CMK (cell line): ENCODE results near the gene TEX55.
"Not testable (repeated sequence)": the region's sequence is repeated elsewhere in the genome, so short reads cannot be mapped to it uniquely, and the experiment has no call there.

Experiments used
- DNase-seq: peaks from one replicate; pipeline ENCODE4 v3.0.0-alpha.2; 2010; ENCODE audit warnings: low read depth

The TEX55 gene

DNA sequence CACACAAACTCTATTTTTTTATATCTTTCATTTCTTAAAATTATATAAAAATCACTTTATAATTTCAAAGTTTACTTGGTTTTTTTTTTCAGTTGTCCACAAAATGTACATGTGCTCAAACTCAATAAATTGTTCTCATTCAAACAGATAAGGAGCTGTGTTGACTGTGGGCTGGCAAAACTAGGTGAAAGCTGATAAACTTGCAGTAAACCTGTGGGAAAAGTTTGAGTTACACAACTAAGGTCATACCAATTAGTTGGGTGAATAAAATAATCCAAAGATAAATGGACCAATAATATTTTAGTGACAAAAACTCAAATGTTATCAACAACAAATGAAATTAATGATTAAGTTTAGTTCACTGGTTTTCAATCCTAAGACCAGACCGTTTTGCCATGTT is 14.8 kb downstream of the TEX55 start:
- DNase-seq, result no peak

DNA sequence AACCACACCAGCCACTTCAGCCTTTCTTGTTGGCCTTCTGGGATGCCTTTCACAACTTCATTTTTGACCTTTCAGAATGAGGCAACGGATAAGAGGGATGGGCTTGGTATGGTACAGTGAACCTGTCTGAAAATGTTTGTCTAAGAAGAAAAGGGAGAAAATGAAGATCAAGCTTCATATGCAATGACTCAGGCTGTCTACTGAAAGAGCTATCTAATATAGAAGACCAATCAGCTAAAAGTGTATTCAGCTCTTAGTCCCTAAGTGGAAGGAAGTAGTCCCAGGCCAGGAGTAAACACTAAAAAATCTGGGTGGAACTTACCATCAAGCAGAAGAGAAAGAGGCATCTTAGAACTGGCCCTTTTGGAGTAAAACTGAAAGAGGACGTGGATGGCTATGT is 15.3 kb downstream of the TEX55 start:
- DNase-seq, result no peak

DNA sequence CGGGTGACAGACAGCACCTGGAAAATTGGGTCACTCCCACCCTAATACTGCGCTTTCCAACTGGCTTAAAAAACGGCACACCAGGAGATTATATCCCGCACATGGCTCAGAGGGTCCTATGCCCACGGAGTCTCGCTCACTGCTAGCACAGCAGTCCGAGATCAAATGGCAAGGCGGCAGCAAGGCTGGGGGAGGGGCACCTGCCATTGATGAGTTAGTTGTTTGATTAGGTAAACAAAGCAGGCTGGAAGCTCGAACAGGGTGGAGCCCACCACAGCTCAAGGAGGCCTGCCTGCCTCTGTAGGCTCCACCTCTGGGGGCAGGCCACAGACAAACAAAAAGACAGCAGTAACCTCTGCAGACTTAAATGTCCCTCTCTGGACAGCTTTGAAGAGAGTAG is 18.8 kb downstream of the TEX55 start:
- DNase-seq, result not testable (repeated sequence)

DNA sequence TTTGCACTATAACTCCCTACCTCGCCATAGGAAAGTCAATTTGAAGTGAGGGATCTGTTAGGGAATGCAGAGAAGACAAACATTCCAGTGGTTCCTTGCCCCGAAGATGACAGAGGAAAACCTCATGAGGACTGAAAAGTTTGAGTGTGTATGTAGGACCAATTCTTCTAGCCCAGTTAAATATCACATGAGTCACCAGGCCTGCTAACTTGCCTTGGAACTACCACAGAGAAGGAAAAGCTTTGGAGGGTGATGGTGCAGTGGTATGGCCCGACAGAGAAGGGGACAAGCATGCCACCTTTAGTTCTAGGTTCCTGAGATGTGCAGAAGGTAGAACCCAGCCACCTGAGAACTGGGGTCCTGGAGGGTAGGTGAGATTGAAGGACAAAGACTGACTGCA is 24.9 kb downstream of the TEX55 start:
- DNase-seq, result no peak

DNA sequence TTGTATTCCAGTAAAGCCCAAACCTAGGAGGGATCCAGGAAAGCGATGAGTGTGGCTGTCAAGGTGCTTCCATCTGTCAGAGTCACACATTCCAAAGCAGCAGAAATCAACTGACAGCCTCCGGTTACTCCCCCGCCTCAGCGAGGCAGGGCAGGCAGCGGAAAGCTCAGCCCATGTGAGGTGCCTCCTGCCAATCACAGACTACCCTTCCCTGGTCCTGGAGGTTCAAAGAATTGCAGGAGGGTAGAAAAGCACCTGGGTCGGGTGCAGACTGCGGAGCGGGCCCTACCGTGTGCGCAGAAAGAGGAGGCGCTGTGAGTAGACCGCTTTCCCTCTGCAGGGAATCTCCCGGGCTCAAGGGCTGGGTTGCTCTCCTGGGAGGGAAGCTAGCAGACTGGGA is 27.4 kb downstream of the TEX55 start, which contains the start of gene UPK1B:
UPK1B (plus strand) TSS at position 274 of the 400 bp plus-strand sequence. CDS start 13,144 bp downstream, outside the sequence.
- no peak for DNase-seq

DNA sequence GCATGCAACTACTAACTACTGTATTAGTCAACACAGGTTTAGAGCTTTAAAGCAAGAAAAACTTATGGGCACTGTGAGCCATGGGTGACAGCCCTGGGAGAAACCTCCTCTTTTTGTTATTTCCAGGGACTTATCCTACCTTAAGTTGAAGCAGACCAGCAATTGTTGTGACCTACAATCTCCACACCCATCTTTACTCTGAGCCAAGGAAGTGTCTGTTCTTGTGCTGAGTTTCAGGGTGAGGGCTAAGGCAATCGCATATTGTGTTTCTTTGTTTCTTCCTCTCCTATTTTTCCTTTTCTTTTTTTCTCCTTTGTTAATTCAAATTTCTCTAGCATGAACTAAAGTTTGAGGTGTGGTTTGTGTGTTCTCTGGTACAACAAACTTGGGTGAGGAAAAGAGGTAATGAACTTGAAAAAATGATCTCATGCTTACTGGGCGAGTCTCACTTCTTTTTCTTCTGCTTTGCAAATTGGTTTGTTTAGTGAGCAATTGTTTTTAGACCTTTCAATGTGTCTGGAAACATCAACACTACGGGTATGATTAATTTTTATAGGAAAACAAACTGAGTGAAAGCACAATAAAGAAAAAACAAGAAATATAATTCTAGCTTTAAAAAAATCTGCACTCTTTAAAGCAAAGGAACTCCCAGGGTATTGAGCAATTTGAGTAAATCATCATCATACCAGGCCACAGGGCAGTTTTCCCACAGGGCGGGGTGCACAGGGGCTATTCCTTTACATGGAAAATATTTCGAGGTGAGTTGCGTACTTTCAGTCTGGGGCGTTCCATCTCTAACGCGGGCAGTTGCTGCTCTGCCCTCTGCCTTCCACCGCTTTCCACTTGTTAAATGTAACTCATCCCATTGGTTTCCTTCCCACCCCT is 30.1 kb downstream of the TEX55 start:
- DNase-seq, result no peak

DNA sequence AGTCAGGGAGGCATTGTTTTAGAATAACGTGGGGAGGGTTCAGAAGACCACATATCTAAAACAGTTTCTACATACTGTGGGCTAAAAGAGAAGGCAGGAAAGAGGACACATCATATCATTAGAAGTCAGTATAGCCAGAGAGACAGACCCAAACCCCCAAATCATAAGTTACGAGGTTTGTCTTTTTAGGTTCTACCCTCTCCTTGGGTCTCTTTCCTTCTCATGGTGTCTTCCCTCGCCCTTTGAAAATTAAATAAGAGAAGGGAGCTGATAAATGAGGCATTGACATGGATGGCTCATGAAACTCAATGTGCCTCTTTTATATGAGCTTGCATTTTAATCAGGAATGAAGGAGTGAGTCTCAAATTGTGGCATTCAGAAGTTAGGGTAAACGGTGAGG is 30.8 kb downstream of the TEX55 start:
- no peak for DNase-seq

DNA sequence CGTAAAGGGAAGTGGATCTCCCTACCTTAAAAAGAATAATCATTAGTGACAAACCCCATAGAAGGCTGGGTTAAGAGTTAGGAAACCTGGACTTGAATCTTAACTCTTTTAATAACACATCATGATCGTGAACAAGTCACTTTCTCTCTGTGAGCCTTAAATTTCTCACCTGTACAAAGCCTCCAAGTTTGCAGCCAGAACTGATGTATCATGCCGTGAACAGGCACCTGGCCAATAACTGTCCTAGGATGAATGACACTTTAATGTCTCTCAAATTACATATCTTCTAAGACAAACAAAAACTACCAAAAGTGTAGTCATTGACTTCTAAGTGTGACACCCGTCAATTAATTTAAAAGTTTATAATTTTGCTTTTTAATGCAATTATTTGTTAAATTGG is 31.4 kb downstream of the TEX55 start:
- DNase-seq, result no peak

DNA sequence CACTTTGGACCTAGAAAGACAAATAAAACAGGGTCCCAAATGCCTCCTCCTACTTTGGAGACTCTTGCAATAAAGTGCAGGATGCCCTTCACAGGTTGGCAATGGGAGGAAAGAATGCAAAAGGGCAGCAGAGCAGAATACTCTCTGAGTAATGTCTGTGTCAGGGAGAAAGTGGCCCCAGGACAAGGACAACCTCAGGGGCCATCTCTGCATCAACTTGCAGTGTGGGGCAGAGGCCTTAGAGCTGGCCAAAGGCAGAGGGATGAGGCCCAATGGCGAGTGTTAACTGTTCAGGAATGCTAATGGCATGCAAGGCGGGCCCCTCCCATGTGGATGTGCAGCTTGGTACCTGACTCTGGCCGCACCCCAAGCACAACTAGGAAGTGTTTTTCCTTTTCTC is 35.8 kb downstream of the TEX55 start:
- no peak for DNase-seq

DNA sequence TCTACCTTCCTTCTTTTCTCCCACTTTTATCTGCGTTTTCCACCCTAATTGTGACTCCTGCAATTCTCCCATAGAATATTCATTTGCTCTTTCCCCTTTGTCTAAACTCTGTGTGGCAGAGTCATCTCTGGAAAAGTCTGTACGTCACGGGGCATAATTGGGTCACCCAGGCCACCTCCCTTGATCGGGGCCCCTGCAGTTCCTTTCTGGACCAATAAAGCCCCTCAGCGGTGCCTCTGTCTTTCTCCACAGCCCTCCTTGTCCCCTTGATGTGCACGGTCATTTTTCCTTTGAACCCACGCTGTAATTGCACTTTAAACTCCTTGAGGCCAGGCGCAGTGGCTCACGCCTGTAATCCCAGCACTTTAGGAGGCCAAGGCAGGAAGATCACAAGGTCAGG is 38.1 kb downstream of the TEX55 start:
- no peak for DNase-seq

DNA sequence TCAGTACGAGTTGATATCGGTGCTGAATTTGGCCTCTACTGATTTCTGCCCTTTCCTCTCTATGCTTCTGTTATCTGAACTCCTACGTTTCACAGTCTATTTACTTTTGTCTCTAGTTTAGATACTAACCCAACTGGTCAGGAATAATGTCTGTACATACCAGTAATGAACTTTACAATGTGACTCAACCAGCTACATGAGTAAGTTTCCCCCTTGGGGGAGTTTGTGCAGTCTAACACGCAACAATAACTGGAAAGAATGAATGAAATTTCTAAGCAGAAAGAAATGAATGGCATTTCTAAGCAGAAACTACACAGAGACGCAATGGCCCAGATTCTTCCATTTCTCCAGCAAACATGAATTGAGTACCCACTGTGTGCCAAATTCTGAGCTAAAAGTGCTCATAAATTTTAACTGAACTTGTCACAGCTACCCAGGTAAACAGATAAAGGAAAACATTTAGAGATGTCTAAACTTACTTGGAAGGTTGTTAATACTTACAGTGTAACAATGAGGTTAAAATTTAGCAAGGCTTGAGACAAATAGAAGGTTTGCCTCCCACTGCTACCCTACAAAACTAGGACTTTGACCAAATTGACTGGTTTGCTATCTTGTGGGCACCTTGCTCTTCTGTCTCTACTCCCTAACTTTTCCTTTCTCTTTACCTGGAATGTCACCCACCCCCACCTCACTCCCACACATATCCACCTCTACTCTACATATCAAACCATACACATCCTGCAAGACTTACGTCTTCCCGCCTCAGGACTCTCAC is 39.0 kb downstream of the TEX55 start:
- DNase-seq, result no peak

DNA sequence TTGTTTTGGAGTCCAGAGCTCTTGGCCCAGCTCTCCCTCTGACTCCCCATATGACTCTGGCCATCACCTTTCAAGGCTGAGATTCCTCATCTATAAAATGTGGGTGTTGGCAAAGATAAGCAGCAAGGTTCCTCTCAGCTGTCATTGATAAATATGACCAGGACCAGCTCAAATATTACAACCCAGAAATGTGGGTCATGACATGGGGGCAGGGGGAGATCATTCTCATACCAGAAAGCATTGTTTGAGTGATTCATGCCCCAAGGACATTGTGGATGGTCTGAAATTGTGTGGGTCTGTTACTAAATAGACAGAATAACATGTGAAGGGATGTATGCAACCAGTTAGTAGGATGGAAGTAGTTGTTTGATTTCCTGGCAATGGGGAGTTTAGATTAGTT is 41.3 kb downstream of the TEX55 start:
- no peak for DNase-seq

DNA sequence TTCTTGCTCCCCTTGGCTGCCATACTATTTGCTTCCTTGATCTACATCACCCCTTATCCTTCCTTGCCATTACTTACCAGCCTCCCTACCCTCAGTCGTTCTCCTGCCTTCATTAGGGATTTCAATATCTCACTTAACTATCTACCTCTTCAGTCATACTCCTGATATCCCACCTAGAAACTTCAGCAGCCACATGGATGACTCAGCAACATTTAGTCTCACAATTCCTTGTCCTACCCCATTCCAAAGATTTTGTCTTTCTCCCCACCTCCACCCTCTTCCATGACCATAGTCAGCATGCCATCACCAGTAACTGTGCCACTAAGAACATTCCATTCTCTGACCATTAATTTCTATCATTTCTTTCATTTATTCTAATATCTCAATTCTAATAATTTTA is 45.8 kb downstream of the TEX55 start:
- no peak for DNase-seq

DNA sequence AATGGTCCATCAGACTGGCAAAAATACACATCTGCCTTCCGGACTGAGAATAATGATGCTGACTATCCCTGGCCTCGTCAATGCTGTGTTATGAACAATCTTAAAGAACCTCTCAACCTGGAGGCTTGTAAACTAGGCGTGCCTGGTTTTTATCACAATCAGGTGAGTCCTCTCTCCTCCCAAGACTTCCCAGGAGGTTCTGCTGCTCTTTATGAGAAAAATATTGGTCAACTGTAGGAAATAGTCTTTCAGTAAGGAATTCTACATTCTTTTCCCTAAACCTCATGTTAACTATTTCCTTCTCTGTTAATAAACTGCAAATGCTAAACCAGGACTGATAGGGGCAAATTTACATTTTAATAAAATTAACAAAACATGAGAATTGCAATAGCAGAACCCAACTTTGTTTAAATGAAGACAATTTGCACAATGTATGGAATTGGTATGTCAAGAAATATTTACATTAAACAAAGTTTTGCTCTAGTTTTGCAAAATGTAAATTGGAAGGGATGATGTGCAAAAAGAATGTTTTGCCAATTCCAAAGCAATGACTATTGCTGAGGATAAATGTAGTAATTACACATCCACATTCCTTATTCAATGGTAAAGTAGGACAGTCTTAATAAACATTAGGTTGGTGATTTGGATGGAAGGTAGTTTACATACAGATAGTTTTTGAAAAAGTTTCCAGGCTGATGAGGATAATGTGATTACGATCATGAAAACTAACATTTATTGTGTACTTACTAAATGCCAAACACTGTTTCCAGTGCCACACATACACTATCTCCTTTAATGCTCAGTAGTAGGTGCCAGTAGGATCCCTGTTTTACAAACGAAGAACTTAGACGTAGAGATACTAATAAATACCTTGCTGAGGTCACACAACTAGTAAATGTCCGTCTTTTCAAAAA is 48.5 kb downstream of the TEX55 start:
- no peak for DNase-seq

DNA sequence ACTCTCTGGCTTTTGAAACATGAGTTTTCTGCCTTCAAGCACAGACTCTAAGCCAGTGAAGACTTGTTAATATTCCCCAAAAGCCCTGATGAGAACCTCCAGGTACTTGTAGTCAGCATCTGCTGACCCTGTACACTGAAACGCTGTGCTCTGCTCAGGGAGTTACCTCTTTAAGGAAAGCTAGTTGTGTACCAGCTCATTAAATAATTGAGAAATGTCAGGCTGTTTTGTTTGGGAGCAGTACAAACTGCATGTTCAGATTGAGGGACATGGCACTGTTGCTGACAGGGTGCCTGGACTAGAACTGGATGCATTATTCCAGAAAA is 49.1 kb downstream of the TEX55 start:
- no peak for DNase-seq

DNA sequence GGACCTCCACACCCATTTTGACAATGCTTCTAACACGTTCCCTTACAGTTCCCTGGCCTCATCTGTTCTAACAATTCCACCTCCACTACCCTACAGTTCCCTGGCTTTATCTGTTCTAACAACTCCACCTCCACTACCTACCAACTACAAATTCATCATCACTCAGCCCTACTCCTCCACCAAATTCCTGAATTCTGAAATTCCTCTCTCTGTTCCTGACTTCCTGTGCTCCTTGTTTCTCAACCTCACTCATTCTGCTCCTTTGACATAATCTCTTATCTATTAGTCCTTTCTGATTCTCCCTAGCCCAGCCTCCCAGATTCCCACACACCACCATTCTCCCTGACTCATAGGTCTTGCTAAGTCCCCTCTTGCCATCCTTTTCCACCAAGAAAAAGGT is 49.9 kb downstream of the TEX55 start:
- DNase-seq, result no peak
